ENCODE results near the gene MCOLN3.

DNA sequence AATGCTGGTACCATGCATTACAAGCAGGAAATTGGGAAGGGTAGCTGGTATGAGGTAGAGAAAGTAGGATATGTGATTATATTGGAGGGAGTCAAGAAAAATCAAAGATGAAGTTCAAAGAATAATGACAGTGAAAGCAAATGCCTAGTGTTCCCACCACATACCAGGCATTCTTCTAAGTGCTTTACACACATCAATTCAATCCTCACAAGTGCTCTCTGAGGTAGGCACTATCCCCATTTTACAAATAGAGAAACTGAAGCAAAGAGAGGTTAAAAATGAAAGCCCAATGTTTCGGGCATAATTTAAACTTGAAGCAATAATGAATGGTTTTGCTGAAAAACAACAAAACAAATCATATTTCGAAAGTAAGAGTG, 40.1 kb upstream of the MCOLN3 start:
- TF ChIP-seq, protein P1, sequence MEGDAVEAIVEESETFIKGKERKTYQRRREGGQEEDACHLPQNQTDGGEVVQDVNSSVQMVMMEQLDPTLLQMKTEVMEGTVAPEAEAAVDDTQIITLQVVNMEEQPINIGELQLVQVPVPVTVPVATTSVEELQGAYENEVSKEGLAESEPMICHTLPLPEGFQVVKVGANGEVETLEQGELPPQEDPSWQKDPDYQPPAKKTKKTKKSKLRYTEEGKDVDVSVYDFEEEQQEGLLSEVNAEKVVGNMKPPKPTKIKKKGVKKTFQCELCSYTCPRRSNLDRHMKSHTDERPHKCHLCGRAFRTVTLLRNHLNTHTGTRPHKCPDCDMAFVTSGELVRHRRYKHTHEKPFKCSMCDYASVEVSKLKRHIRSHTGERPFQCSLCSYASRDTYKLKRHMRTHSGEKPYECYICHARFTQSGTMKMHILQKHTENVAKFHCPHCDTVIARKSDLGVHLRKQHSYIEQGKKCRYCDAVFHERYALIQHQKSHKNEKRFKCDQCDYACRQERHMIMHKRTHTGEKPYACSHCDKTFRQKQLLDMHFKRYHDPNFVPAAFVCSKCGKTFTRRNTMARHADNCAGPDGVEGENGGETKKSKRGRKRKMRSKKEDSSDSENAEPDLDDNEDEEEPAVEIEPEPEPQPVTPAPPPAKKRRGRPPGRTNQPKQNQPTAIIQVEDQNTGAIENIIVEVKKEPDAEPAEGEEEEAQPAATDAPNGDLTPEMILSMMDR (IDR thresholded peaks at IDR 0.05): no peak
- TF ChIP-seq POLR2A (IDR thresholded peaks at IDR 0.05): no peak
- TF ChIP-seq POLR2AphosphoS5 (IDR thresholded peaks at IDR 0.05): no peak
